Right lobe of liver (tissue), 6 donors: ENCODE measurements around the gene CPNE9. TPM values are rescaled to one million over a fixed set of nuclear protein-coding genes. Genes with fewer than 3 reads are reported as not detected.

Source experiments
- ATAC-seq, 4 donors: fragments of 200-7000 bp; cut with Tn5 transposase; one replicate each; pipeline ENCODE4 v1.9.1; 2020; ENCODE audit warnings: mild to moderate bottlenecking in 4 of 4, moderate library complexity in 4 of 4
- DNase-seq, 3 donors: peaks; one replicate each; pipeline ENCODE4 v3.0.0-alpha.2; 2020
- H3K27ac ChIP-seq, 3 donors: fragments of 200-600 bp; one replicate each; pipeline ENCODE4 v1.8.0; 2022
- H3K27me3 ChIP-seq, 2 donors: fragments of 200-600 bp; one replicate each; pipeline ENCODE4 v1.8.0; 2022
- H3K36me3 ChIP-seq, 4 donors: fragments of 200-600 bp; sonication (generic) in 1 of 4; one replicate each; pipeline versions ENCODE4 v1.5.1 to v1.8.0; 2017 to 2022; ENCODE audit warnings: control low read depth in 1 of 4
- H3K4me1 ChIP-seq, 4 donors: fragments of 200-600 bp; sonication (generic) in 1 of 4; one replicate each; pipeline versions ENCODE4 v1.5.1 to v1.8.0; 2017 to 2022; ENCODE audit warnings: control low read depth in 1 of 4
- H3K4me3 ChIP-seq, 3 donors: fragments of 200-600 bp; one replicate each; pipeline ENCODE4 v1.8.0; 2022
- H3K9me3 ChIP-seq, 4 donors: fragments of 200-600 bp; sonication (generic) in 1 of 4; one replicate each; pipeline versions ENCODE4 v1.5.1 to v1.8.0; 2017 to 2022; ENCODE audit warnings: control low read depth in 1 of 4
- CTCF ChIP-seq, 4 donors: fragments of 200-600 bp in 3 of 4; fragments of 450-650 bp in 1 of 4; IDR thresholded peaks; one replicate each; pipeline versions ENCODE4 v1.5.1 to v1.8.0; 2016 to 2022; ENCODE audit warnings: antibody characterized with exemption in 4 of 4, mild to moderate bottlenecking in 2 of 4
- POLR2A ChIP-seq: fragments of 450-650 bp; IDR thresholded peaks from one replicate; pipeline ENCODE4 v1.6.1; 2017; ENCODE audit warnings: antibody characterized with exemption, mild to moderate bottlenecking
- WGBS: methylation state at CpG from one replicate; pipeline ENCODE4 v1.1.6; 2018; ENCODE audit warnings: low coverage, low lambda C conversion rate; ENCODE audit not compliant: insufficient coverage; ENCODE audit errors: missing lambda C conversion rate; 5-methylcytosine and 5-hydroxymethylcytosine counted together
- intact Hi-C, 2 donors: fragments of 100-400 bp; cut with DNase I; formaldehyde crosslinking; loops; one replicate each; pipeline versions ENCODE4 v1.11.2 to v1.14.1; 2022
- total RNA-seq, 6 experiments: library from RNA; depleted of rRNA in 2 of 6; stranded (reverse); fragments of >200 nt in 2 of 6; fragmentation: NEBNext Ultra II Directional in 3 of 6; extraction: Animal tissue kit (Norgen Biotek cat#: 25700) in 3 of 6; gene quantifications; one replicate each; pipeline versions ENCODE4 v1.1.0 to v1.2.4, GENCODE V29; 2016 to 2023
- donor health status: DM: no; HTN: yes; CAD: no.
- donor health status: DM: no; HTN: no; CAD: no.
- donor health status: DM: no; HTN: no; CAD: no.
- donor health status: DM: no; HTN: yes; CAD: no.
- donor health status: DM: no; HTN: yes; CAD: no.

The CPNE9 gene
- total RNA-seq, 6 experiments from 2014 or later = not detected

- H3K4me1 ChIP-seq = no peaks in the 10 kb centered on the region
- H3K4me3 ChIP-seq = no peak overlapping the region
- ATAC-seq = no peak
- DNase-seq = no peak
- 61% methylated on average over 3 of the region's 3 CpGs for WGBS
- H3K36me3 ChIP-seq = no peaks in the 10 kb centered on the region
- H3K27me3 ChIP-seq = no peaks in the 10 kb centered on the region
- H3K9me3 ChIP-seq = no peaks in the 10 kb centered on the region
- no peak overlapping the region for H3K27ac ChIP-seq
- TF ChIP-seq POLR2A (no peak), CTCF (IDR thresholded peaks at IDR 0.05) (no peak)
- intact Hi-C loops = no loop called here
These were observed 6.6 kb downstream of the CPNE9 start for GRCh38 chr3:9710174-9710739.

DNA sequence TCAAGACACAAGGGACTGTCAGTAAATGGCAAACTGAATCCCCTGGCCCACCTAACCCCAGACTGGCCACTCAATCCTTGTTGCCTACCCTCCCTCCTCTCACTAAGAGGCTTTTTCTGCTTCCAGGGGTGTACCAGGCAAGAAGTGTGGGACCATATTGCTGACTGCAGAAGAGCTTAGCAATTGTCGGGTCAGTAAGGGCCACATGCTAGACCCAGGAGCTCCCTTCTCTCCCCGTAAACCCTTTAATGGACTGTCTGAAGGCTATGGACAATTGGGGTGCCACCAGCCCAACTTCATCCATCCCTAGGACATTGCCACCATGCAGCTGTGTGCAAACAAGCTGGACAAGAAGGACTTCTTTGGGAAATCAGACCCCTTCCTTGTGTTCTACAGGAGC, 8.8 kb downstream of the CPNE9 start:
- Histone ChIP-seq H3K4me1 (no peaks in the 10 kb centered on the region), H3K27me3 (no peaks in the 10 kb centered on the region), H3K4me3 (no peak overlapping the region), H3K27ac (no peak overlapping the region), H3K36me3 (no peaks in the 10 kb centered on the region), H3K9me3 (no peaks in the 10 kb centered on the region)
- ATAC-seq (no peak), DNase-seq (no peak)
- TF ChIP-seq CTCF (IDR thresholded peaks at IDR 0.05) = no peak
- no peak for TF ChIP-seq POLR2A
- 76% methylated on average over 2 of the region's 2 CpGs for WGBS
- intact Hi-C loops = no loop called here

- TF ChIP-seq CTCF (IDR thresholded peaks at IDR 0.05) (no peak), POLR2A (no peak)
- Histone ChIP-seq H3K36me3 (no peaks in the 10 kb centered on the region), H3K9me3 (no peaks in the 10 kb centered on the region), H3K27me3 (no peaks in the 10 kb centered on the region), H3K4me1 (no peaks in the 10 kb centered on the region), H3K27ac (no peak overlapping the region), H3K4me3 (no peak overlapping the region)
- no peak for DNase-seq
- WGBS = 66% methylated on average over 4 of the region's 4 CpGs
- no peak for ATAC-seq
- intact Hi-C loops = no loop called here
These were observed 9.5 kb downstream of the CPNE9 start for GRCh38 chr3:9713142-9713541.

- H3K4me1 ChIP-seq = no peaks in the 10 kb centered on the region
- H3K27ac ChIP-seq = no peak overlapping the region
- H3K27me3 ChIP-seq = no peaks in the 10 kb centered on the region
- no peaks in the 10 kb centered on the region for H3K9me3 ChIP-seq
- H3K4me3 ChIP-seq = no peak overlapping the region
- no peak for ATAC-seq
- intact Hi-C loops = no loop called here
- H3K36me3 ChIP-seq = no peaks in the 10 kb centered on the region
- no peak for DNase-seq
- 33% methylated on average over 4 of the region's 4 CpGs for WGBS
- TF ChIP-seq CTCF (IDR thresholded peaks at IDR 0.05) = no peak
- TF ChIP-seq POLR2A = no peak
These were observed 11.5 kb downstream of the CPNE9 start for GRCh38 chr3:9715136-9715535.
